Islet precursor cell (in vitro differentiated cells): ENCODE results near the gene KCNAB1.
"Not testable (repeated sequence)": the region's sequence is repeated elsewhere in the genome, so short reads cannot be mapped to it uniquely, and the experiment has no call there.

Source experiments
- DNase-seq: peaks from one replicate; pipeline ENCODE4 v3.0.0-alpha.2; 2018

KCNAB1 gene

DNA sequence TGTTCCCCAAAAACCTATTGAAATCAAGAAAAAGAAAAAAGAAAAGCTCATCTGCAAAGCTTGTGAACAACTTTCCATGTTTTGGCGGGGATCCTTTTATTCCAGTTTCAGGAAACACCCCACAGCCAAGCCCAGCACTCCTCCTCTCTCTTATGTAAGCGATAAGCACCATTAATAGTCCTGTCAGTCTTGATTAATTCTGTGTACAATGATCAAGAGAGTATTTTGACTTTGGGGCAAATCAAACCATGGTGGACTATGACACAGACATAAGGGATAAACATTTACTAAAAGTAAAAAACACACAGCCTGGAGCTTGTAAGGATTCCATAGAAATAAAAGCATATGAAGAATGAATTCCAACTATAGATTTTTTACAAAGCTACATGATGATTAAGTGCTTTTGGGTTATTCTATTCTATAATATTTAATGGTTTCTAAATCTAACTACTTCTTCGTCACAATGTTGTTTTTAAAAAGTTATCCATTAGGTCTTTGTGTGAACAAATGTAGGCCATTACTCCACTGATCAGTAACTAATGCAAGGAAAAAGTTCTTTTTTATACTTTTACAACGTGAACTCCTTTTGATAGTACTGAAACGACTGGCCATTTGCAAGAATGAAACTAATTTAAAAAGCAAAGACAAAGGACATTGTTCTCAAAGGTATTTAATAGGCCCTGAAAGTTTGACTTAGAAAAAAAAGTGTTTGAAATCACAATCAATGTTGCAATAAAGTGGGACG lies 106.5 kb downstream of the KCNAB1 start:
- no peak for DNase-seq

- DNase-seq = no peak
These were observed 107.3 kb downstream of the KCNAB1 start for GRCh38 chr3:156227704-156228103.

DNA sequence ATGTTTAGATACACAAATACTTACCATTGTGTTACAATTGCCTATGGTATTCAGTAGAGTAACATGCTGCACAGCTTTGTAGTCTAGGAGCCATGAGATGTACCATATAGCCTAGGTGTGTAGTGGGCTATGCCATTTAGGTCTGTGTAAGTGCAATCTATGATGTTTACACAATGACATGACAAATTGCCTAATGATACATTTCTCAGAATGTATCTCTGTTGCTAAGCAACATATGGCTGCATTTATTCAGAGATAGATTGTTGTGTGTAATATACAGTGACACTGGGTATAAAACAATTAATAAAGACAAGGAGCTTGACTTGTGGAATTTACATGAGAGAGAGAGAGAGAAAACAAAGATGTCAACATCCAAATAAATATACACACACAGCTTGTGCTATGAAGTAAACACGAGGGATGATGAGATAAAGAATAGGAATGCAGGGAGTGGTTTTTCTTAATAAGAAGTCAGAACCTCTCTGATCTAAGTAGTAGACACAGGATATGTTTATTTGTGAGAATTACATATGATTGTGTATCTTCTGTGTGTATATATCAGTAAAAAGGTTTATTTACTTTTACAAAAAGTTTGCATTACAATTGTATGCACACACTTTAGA lies 110.0 kb downstream of the KCNAB1 start:
- DNase-seq = no peak

DNA sequence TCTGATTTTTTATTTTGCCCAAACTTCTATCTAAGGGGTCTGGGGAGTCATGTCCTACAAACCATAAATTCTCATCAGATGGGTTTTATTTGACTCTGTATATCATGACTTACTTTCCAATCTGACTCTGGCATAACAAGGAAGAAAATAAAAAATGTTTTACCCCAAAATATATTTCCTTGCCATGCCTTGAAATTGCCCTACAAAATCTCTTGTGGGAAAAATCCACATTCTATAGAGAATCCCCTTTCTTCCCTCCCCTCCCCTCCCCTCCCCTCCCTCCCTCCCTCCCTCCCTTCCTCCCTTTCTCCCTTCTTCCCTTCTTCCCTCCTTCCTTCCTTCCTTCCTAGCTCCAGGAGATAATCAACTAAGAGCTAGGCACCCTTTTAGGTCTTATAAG lies 110.8 kb downstream of the KCNAB1 start:
- DNase-seq = not testable (repeated sequence)

- peak; percentile 89 for DNase-seq
These were observed 113.5 kb downstream of the KCNAB1 start for GRCh38 chr3:156233876-156234275.

DNA sequence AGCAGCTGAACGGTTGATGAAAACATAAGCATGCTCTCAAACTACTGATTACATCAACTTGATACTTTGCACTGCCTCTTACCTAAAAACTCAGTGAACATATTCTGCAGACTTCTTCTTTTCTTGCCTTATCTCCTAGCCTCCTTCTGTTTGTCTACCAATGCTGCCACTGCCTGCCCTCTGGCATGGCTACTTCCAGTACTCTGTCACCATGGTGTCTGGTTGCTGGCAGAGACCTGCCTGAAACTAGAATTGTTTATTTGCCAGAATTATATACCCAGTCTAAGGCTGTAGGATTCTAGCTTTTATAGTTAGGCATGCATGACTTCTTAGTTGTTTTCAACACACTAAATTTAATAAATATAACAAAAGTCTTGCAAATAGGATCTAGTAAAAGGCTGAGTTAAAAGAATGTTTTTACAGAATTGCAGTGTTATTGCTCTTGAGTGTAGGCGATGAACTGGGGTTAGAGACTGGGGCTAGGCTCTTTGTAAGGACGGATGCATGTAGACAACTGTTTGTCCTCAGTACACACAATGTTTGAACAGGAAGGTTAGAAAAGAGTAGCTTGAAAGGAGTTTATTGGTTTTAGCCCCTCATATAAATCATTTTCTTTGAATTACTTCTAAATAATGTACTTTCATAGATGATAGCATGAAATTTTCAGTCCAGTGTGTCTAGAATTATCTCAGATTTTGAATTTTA lies 116.3 kb downstream of the KCNAB1 start:
- DNase-seq = no peak

DNA sequence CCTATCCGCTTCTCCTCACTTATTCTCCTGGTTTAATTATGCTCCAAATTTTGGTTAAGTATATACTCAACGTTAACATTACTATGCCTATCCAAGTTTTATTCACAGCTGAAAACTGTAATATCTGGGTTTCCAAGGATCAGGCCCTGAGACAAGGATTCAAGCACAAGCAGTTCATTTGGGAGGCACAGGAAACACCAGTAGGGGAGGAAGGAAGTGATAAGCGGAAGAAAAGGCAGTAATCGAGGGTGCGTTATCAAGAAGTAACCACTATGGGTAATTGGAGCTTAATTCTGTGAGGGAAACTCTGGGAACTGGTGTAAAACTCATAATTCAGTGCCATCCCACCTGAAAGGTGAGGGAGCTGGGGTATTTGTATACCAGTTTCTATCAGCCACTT lies 120.3 kb downstream of the KCNAB1 start:
- no peak for DNase-seq

GRCh38 chr3:156246961-156247725 lies 126.8 kb downstream of the KCNAB1 start:
- DNase-seq = no peak

DNA sequence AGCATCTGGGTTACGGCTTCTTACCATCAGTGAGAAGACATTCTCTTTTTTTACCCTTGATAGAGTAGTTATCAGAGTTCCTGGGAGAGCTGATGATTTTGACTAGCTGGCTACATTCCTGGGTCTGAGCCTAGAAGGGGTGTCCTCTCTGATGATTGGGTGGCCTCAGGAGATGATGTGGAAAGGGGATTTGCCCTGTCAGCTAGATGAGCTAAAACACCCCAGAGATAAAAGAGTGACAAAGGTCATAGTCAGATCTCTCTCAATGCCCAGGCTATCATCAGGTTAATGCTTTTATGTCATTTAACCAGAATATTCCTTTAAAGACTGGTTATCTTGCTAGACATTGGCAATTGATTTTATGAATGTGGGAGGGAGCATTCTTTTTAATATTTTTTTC lies 130.2 kb downstream of the KCNAB1 start:
- DNase-seq = no peak

DNA sequence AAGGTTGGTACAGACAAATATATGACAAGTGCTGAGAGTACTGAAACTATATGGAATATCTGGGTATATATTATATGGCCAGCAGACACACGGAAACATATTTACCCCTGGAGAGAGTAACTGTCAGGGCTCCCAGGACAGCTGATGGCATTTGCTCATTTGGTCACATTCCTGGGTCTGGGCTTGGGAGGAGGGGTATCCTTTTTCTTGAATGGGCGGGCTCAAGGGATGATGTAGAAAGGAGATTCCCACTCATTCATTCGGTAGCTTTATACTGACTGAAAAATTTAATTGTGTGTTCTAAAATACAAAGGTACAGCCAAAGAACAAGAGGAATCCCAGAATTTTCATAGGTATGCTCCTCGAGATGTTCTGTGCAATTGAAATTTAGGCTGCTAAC lies 131.0 kb downstream of the KCNAB1 start:
- no peak for DNase-seq

GRCh38 chr3:156252656-156253055 lies 132.3 kb downstream of the KCNAB1 start:
- DNase-seq = no peak

- DNase-seq = no peak
These were observed 132.8 kb downstream of the KCNAB1 start for GRCh38 chr3:156253150-156253549.

GRCh38 chr3:156256256-156256655 lies 135.9 kb downstream of the KCNAB1 start:
- peak; percentile 80 for DNase-seq

DNA sequence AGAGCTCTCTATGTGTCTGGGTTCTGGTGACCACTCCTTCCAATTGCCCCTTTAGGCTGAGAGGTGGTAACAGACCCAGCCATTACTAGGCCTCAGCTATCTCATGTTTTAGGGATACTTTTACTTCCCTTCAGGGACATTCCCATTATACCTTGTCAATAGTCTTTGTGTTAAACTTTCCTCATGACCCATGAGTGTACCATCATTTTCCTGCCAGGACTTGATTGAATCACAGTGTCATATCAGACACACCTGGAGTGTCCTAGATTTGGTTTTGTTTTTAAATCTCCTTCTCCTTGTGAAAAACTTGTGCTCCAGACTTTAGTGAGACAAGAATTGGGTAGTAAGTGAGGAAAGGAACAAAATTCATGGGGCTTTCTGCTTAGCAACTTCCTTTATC lies 136.6 kb downstream of the KCNAB1 start:
- DNase-seq = no peak

GRCh38 chr3:156258301-156258700 lies 137.9 kb downstream of the KCNAB1 start:
- no peak for DNase-seq

GRCh38 chr3:156259896-156260295 lies 139.5 kb downstream of the KCNAB1 start:
- DNase-seq = no peak

GRCh38 chr3:156260331-156260730 lies 140.0 kb downstream of the KCNAB1 start:
- no peak for DNase-seq

- DNase-seq = no peak
These were observed 144.4 kb downstream of the KCNAB1 start for GRCh38 chr3:156264771-156265170.

GRCh38 chr3:156271508-156271907 lies 151.1 kb downstream of the KCNAB1 start:
- DNase-seq = no peak

- DNase-seq = no peak
These were observed 151.8 kb downstream of the KCNAB1 start for GRCh38 chr3:156271995-156272719.

DNA sequence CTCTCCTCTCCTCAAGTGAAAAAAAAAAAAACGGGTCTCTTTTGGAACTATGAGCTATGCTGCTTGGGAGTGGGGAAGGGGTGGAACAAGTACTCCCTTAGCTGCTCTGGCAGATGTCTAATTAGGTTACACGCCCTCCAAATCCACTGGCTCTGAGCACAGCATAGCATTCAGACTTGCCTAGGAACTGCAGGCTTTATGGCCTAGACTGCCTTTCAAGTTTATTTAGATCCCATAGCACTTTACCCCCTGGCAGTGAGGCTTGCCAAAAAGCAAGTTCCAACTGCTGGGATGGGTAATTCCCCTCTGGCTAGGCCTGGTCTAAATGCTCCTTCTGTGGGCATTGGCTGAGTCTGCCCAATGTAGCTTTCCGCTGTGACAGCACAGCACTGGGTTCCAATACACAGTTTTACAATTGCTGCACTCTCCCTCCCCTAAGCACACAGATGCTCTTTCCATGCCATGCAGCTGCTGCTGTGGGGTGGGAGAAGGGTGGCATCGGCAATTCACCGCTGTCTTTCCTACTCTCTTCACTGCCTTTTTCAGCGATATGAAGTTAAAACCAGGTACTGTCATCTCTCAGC lies 152.8 kb downstream of the KCNAB1 start:
- DNase-seq = no peak

DNA sequence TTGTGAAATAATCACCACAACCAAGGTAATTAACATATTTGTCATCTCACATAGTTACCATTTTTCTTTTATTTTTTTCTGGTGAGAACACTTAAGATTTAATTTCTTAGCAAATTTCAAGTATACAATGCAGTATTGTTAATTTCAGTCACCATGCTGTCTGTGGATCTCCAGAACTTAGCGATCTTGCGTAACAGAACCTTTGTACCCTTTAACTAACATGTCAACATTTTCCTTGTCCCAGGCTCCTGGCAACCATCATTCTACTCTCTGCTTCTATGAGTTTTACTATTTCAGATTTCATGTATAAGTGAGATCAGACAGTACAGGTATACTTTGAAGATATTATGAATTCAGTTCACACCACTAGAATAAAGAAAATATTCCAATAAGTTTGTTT lies 154.4 kb downstream of the KCNAB1 start:
- DNase-seq = no peak
